HEK293 (cell line): Measurements from ENCODE around the gene MBOAT2.

Source experiments
- CTCF ChIA-PET: fragments of 350-600 bp; formaldehyde crosslinking; extraction: SDS; loops from one replicate; lab custom pipeline; 2021; ENCODE audit warnings: antibody characterized with exemption; lab: Yijun Ruan, JAX
- POLR2A ChIA-PET: fragments of 300-600 bp; formaldehyde crosslinking; extraction: SDS; loops from one replicate; lab custom pipeline; 2020; ENCODE audit warnings: antibody characterized with exemption, inconsistent platforms; lab: Yijun Ruan, JAX
- H3K27ac ChIP-seq: fragments of 200-500 bp; sonication (Bioruptor generic); 2 replicates; pipeline ENCODE4 v1.5.1; 2014; ENCODE audit warnings: low read depth, low read length, control low read depth, inconsistent platforms; ENCODE audit errors: extremely low read depth
- H3K36me3 ChIP-seq, 2 experiments: fragments of 200-500 bp in 1 of 2; sonication (Bioruptor generic) in 1 of 2; 1 replicate in 1 of 2; 2 replicates in 1 of 2; pipeline ENCODE4 v1.5.1; 2014 to 2017; ENCODE audit warnings: inconsistent platforms in 2 of 2, low read length in 2 of 2; ENCODE audit not compliant: control insufficient read depth in 2 of 2, insufficient read depth in 1 of 2
- H3K4me1 ChIP-seq: fragments of 200-500 bp; sonication (Bioruptor generic); 2 replicates; pipeline ENCODE4 v1.5.1; 2014; ENCODE audit warnings: mild to moderate bottlenecking, low read length, inconsistent platforms; ENCODE audit not compliant: control insufficient read depth, insufficient read depth
- H3K4me3 ChIP-seq: 2 replicates; pipeline ENCODE4 v1.5.1; 2011; ENCODE audit warnings: low read depth, mild to moderate bottlenecking, control low read depth, low read length, moderate library complexity
- H3K9me3 ChIP-seq: fragments of 200-500 bp; sonication (Bioruptor generic); 2 replicates; pipeline ENCODE4 v1.5.1; 2014; ENCODE audit warnings: low read depth, low read length, inconsistent platforms; ENCODE audit not compliant: control insufficient read depth, insufficient read depth
- BCL11A ChIP-seq: fragments of 450-650 bp; formaldehyde crosslinking; IDR thresholded peaks from 2 replicates; pipeline ENCODE4 v1.5.1; 2016; ENCODE audit warnings: low read depth, missing biosample characterization, missing genetic modification characterization
- CTCF ChIP-seq: fragments of 450-650 bp; formaldehyde crosslinking; IDR thresholded peaks from 2 replicates; pipeline ENCODE4 v1.5.1; 2016; ENCODE audit warnings: missing biosample characterization, missing genetic modification characterization
- EGR2 ChIP-seq: fragments of 450-650 bp; formaldehyde crosslinking; IDR thresholded peaks from 2 replicates; pipeline ENCODE4 v1.5.1; 2016; ENCODE audit warnings: low read depth, missing biosample characterization, missing genetic modification characterization
- KLF7 ChIP-seq: fragments of 450-650 bp; formaldehyde crosslinking; IDR thresholded peaks from 2 replicates; pipeline ENCODE4 v1.5.1; 2016; ENCODE audit warnings: missing biosample characterization, missing genetic modification characterization, borderline replicate concordance
- SALL2 ChIP-seq: fragments of 450-650 bp; formaldehyde crosslinking; IDR thresholded peaks from 2 replicates; pipeline ENCODE4 v1.5.0; 2017; ENCODE audit warnings: missing biosample characterization, mild to moderate bottlenecking, missing genetic modification characterization, borderline replicate concordance
- SP2 ChIP-seq: fragments of 450-650 bp; formaldehyde crosslinking; IDR thresholded peaks from 2 replicates; pipeline ENCODE4 v1.5.1; 2016; ENCODE audit warnings: missing biosample characterization, missing genetic modification characterization
- SP7 ChIP-seq: fragments of 450-650 bp; formaldehyde crosslinking; IDR thresholded peaks from 2 replicates; pipeline ENCODE4 v1.5.1; 2016; ENCODE audit warnings: missing biosample characterization, missing genetic modification characterization
- ZBTB1 ChIP-seq: fragments of 450-650 bp; formaldehyde crosslinking; IDR thresholded peaks from 2 replicates; pipeline ENCODE4 v1.5.1; 2016; ENCODE audit warnings: missing biosample characterization, missing genetic modification characterization
- ZBTB26 ChIP-seq: fragments of 450-650 bp; formaldehyde crosslinking; optimal IDR thresholded peaks from 2 replicates; pipeline ENCODE3; 2016; ENCODE audit warnings: missing biosample characterization, mild to moderate bottlenecking, missing genetic modification characterization
- ZNF157 ChIP-seq: fragments of 450-650 bp; formaldehyde crosslinking; IDR thresholded peaks from 2 replicates; pipeline ENCODE4 v1.5.1; 2016; ENCODE audit warnings: missing biosample characterization, missing genetic modification characterization
- ZNF19 ChIP-seq: fragments of 450-650 bp; formaldehyde crosslinking; IDR thresholded peaks from 2 replicates; pipeline ENCODE4; 2016; ENCODE audit warnings: missing biosample characterization, missing genetic modification characterization, low read depth
- ZNF324 ChIP-seq: fragments of 450-650 bp; formaldehyde crosslinking; IDR thresholded peaks from 2 replicates; pipeline ENCODE4 v1.5.1; 2016; ENCODE audit warnings: missing biosample characterization, missing genetic modification characterization
- ZNF426 ChIP-seq: fragments of 450-650 bp; formaldehyde crosslinking; IDR thresholded peaks from 2 replicates; pipeline ENCODE4 v1.5.1; 2017; ENCODE audit warnings: missing biosample characterization, missing genetic modification characterization, mild to moderate bottlenecking, inconsistent platforms, moderate library complexity
- ZNF529 ChIP-seq: fragments of 450-650 bp; formaldehyde crosslinking; IDR thresholded peaks from 2 replicates; pipeline ENCODE4 v1.5.1; 2017; ENCODE audit warnings: missing genetic modification characterization, missing biosample characterization; ENCODE audit not compliant: insufficient replicate concordance
- ZNF549 ChIP-seq: fragments of 450-650 bp; IDR thresholded peaks from 2 replicates; pipeline ENCODE4 v1.5.1; 2018; ENCODE audit warnings: missing biosample characterization, missing genetic modification characterization, mild to moderate bottlenecking, inconsistent platforms, moderate library complexity
- ZNF596 ChIP-seq: fragments of 450-650 bp; IDR thresholded peaks from 2 replicates; pipeline ENCODE4 v1.5.0; 2018; ENCODE audit warnings: missing biosample characterization, mild to moderate bottlenecking, missing genetic modification characterization, moderate library complexity
- ZNF624 ChIP-seq: fragments of 450-650 bp; formaldehyde crosslinking; IDR thresholded peaks from 2 replicates; pipeline ENCODE4 v1.5.1; 2017; ENCODE audit warnings: missing biosample characterization, missing genetic modification characterization
- ZNF660 ChIP-seq: fragments of 450-650 bp; IDR thresholded peaks from 2 replicates; pipeline ENCODE4 v1.5.1; 2018; ENCODE audit warnings: missing biosample characterization, mild to moderate bottlenecking, missing genetic modification characterization
- ZNF664 ChIP-seq: fragments of 450-650 bp; formaldehyde crosslinking; IDR thresholded peaks from 2 replicates; pipeline ENCODE4 v1.5.1; 2016; ENCODE audit warnings: missing biosample characterization, missing genetic modification characterization
- ZNF704 ChIP-seq: fragments of 450-650 bp; formaldehyde crosslinking; IDR thresholded peaks from 2 replicates; pipeline ENCODE4 v1.5.1; 2016; ENCODE audit warnings: missing biosample characterization, missing genetic modification characterization
- ZNF791 ChIP-seq: fragments of 450-650 bp; formaldehyde crosslinking; IDR thresholded peaks from 2 replicates; pipeline ENCODE4 v1.5.1; 2016; ENCODE audit warnings: missing biosample characterization, missing genetic modification characterization
- ZSCAN30 ChIP-seq: fragments of 450-650 bp; IDR thresholded peaks from 2 replicates; pipeline ENCODE4 v1.5.1; 2018; ENCODE audit warnings: missing biosample characterization, mild to moderate bottlenecking, missing genetic modification characterization, moderate library complexity

The MBOAT2 gene

GRCh38 chr2:8927510-8928455 is 75.7 kb downstream of the MBOAT2 start:
- POLR2A ChIA-PET = no interaction called here
- no peaks in the 10 kb centered on the region for H3K4me1 ChIP-seq
- no peaks in the 10 kb centered on the region for H3K36me3 ChIP-seq
- TF ChIP-seq CTCF (tag by site-specific recombination) (no peak), SP2 (tag by site-specific recombination) (no peak), ZNF157 (tag by site-specific recombination) (no peak), ZNF529 (no peak), ZBTB26 (no peak), ZNF549 (no peak), ZNF664 (no peak), ZNF324 (tag by site-specific recombination) (no peak)
- no peak overlapping the region for H3K4me3 ChIP-seq
- CTCF ChIA-PET = interaction anchor here (0.5 to 0.6 kb wide), 2 partner anchors 37 to 234 kb away, joined by 3 to 4 read pairs; no protein-coding TSS in a partner anchor
- H3K27ac ChIP-seq = no peak overlapping the region
- no peaks in the 10 kb centered on the region for H3K9me3 ChIP-seq

GRCh38 chr2:8926356-8926755 is 77.1 kb downstream of the MBOAT2 start:
- no peaks in the 10 kb centered on the region for H3K9me3 ChIP-seq
- H3K4me3 ChIP-seq = no peak overlapping the region
- CTCF ChIA-PET = no interaction called here
- POLR2A ChIA-PET = no interaction called here
- H3K36me3 ChIP-seq = no peaks in the 10 kb centered on the region
- H3K4me1 ChIP-seq = no peaks in the 10 kb centered on the region
- TF ChIP-seq ZNF704 (tag by site-specific recombination) = no peak
- TF ChIP-seq BCL11A (tag by site-specific recombination) = no peak
- no peak for TF ChIP-seq EGR2 (tag by site-specific recombination)
- TF ChIP-seq ZNF791 (tag by site-specific recombination) = no peak
- TF ChIP-seq ZNF660 (tag by site-specific recombination) = no peak
- TF ChIP-seq ZBTB1 = no peak
- TF ChIP-seq SP7 (tag by site-specific recombination) = no peak
- TF ChIP-seq KLF7 (tag by site-specific recombination) = no peak
- TF ChIP-seq ZNF19 = no peak
- no peak for TF ChIP-seq ZNF624 (tag by site-specific recombination)
- TF ChIP-seq ZSCAN30 (tag by site-specific recombination) = no peak
- no peak for TF ChIP-seq SALL2 (tag by site-specific recombination)
- no peak for TF ChIP-seq ZNF596
- TF ChIP-seq ZNF426 (tag by site-specific recombination) = no peak
- no peak overlapping the region for H3K27ac ChIP-seq
